Loucy (cell line): ENCODE results near the gene ZNF613.

Source experiments
- H2AFZ ChIP-seq: fragments of 200-600 bp; sonication (generic); 2 replicates; pipeline ENCODE4 v1.6.0; 2016; ENCODE audit warnings: antibody characterized with exemption, mild to moderate bottlenecking, low read length, moderate library complexity
- H3F3A ChIP-seq: fragments of 200-600 bp; 2 replicates; pipeline ENCODE4 v1.6.0; 2016; ENCODE audit warnings: antibody characterized with exemption, low read depth, mild to moderate bottlenecking
- H3K27me3 ChIP-seq: fragments of 200-600 bp; sonication (generic); 2 replicates; pipeline ENCODE4 v1.6.1; 2014; ENCODE audit warnings: low read length, mild to moderate bottlenecking; ENCODE audit not compliant: insufficient read depth, poor library complexity, severe bottlenecking
- H3K36me3 ChIP-seq: fragments of 200-600 bp; sonication (generic); 2 replicates; pipeline ENCODE4 v1.6.1; 2016; ENCODE audit warnings: low read length; ENCODE audit not compliant: insufficient read depth
- H3K4me1 ChIP-seq: fragments of 200-600 bp; sonication (generic); 2 replicates; pipeline ENCODE4 v1.5.1; 2014; ENCODE audit warnings: low read length, mild to moderate bottlenecking; ENCODE audit not compliant: insufficient read depth, poor library complexity, severe bottlenecking
- H3K4me2 ChIP-seq: fragments of 200-600 bp; sonication (generic); 2 replicates; pipeline ENCODE4 v1.6.0; 2014; ENCODE audit warnings: antibody characterized with exemption, low read length, low read depth, mild to moderate bottlenecking; ENCODE audit not compliant: poor library complexity, severe bottlenecking
- H3K4me3 ChIP-seq: fragments of 200-600 bp; sonication (generic); 2 replicates; pipeline ENCODE4 v1.5.1; 2014; ENCODE audit warnings: low read length, mild to moderate bottlenecking, mixed read lengths; ENCODE audit not compliant: poor library complexity, severe bottlenecking
- H3K79me2 ChIP-seq: fragments of 200-600 bp; sonication (generic); 2 replicates; pipeline ENCODE4 v1.6.1; 2014; ENCODE audit warnings: low read length; ENCODE audit not compliant: insufficient read depth
- H3K9ac ChIP-seq: fragments of 200-600 bp; sonication (generic); 2 replicates; pipeline ENCODE4 v1.6.0; 2014; ENCODE audit warnings: mild to moderate bottlenecking, low read depth, low read length, moderate library complexity; ENCODE audit not compliant: poor library complexity, severe bottlenecking
- H3K9me2 ChIP-seq: fragments of 200-600 bp; sonication (generic); replicated peaks from 2 replicates; pipeline ENCODE4 v1.6.1; 2016; ENCODE audit warnings: low read depth, low read length, mixed read lengths
- H3K9me3 ChIP-seq: fragments of 200-600 bp; sonication (generic); 2 replicates; pipeline ENCODE4 v1.6.1; 2014; ENCODE audit warnings: mild to moderate bottlenecking, antibody characterized with exemption, low read length, low read depth; ENCODE audit not compliant: insufficient read depth
- H4K20me1 ChIP-seq: fragments of 200-600 bp; sonication (generic); 2 replicates; pipeline ENCODE4 v1.6.0; 2014; ENCODE audit warnings: antibody characterized with exemption, low read length, mild to moderate bottlenecking; ENCODE audit not compliant: insufficient read depth, poor library complexity, severe bottlenecking
- EZH2phosphoT487 ChIP-seq: fragments of 200-600 bp; IDR thresholded peaks from 2 replicates; pipeline ENCODE4 v1.6.1; 2018; ENCODE audit warnings: antibody characterized with exemption, mild to moderate bottlenecking, moderate library complexity, borderline replicate concordance
- TF ChIP-seq, protein P1 (sequence below): fragments of 200-600 bp; sonication (generic); conservative IDR thresholded peaks from 2 replicates; pipeline ENCODE4 v1.5.1; 2014; ENCODE audit warnings: mild to moderate bottlenecking, antibody characterized with exemption, low read length

Gene ZNF613

DNA sequence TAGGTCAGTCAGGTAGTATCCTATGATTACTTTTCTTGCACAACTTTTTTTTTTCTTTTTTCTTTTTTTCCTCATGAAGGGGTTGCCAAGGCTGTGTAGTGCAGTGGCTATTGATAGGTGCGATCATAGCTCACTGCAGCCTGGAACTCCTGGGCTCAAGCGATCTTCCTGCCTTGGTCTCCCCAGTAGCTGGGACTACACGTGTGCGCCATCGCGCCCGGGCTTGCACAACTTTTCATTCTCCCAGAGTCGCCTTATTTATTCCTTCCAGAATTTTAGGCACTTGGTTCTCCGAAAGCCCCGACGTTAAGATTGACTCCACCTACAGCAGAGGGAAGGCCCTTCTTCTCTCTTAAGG lies 867 bp upstream of the ZNF613 start:
- peak overlapping the region; percentile 82 for H3K9ac ChIP-seq
- TF ChIP-seq, protein P1, sequence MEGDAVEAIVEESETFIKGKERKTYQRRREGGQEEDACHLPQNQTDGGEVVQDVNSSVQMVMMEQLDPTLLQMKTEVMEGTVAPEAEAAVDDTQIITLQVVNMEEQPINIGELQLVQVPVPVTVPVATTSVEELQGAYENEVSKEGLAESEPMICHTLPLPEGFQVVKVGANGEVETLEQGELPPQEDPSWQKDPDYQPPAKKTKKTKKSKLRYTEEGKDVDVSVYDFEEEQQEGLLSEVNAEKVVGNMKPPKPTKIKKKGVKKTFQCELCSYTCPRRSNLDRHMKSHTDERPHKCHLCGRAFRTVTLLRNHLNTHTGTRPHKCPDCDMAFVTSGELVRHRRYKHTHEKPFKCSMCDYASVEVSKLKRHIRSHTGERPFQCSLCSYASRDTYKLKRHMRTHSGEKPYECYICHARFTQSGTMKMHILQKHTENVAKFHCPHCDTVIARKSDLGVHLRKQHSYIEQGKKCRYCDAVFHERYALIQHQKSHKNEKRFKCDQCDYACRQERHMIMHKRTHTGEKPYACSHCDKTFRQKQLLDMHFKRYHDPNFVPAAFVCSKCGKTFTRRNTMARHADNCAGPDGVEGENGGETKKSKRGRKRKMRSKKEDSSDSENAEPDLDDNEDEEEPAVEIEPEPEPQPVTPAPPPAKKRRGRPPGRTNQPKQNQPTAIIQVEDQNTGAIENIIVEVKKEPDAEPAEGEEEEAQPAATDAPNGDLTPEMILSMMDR, result no peak
- peak overlapping the region; percentile 99 for H2AFZ ChIP-seq
- H4K20me1 ChIP-seq, result no peaks in the 10 kb centered on the region
- 0 out of 2 replicates have a peak, but pooled peaks cover 8% of the 10 kb centered on the region for H3K36me3 ChIP-seq
- peaks cover 17% of the 10 kb centered on the region for H3K79me2 ChIP-seq
- peaks cover 24% of the 10 kb centered on the region; the same call in 1 of the 2 replicates for H3K9me3 ChIP-seq
- no peaks in the 10 kb centered on the region for H3K27me3 ChIP-seq
- H3K4me1 ChIP-seq, result peaks cover 11% of the 10 kb centered on the region
- H3K9me2 ChIP-seq, result no peaks in the 10 kb centered on the region
- H3K4me2 ChIP-seq, result peak overlapping the region; percentile 70
- peak overlapping the region; percentile 84 for H3K4me3 ChIP-seq
- H3F3A ChIP-seq, result no peaks in the 10 kb centered on the region

DNA sequence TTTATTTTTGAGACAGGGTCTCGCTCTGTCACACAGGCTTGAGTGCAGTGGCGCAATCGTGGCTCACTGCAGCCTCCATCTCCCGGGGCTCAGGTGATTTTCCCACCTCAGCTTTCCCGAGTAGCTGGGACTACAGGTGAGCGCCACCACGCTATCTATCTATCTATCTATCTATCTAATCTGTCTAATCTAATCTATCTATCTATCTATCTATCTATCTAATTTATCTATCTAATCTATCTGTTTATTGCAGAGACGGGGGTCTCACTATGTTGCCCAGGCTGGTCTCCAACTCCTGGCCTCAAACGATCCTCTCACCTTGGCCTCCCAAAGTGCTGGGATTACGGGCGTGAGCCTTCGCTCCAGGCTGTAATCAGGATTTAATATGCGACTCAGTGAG lies 587 bp downstream of the ZNF613 start:
- Histone ChIP-seq H3K79me2 (peaks cover 17% of the 10 kb centered on the region), H3F3A (no peaks in the 10 kb centered on the region), H3K4me3 (peak overlapping the region; percentile 84), H3K36me3 (0 out of 2 replicates have a peak, but pooled peaks cover 8% of the 10 kb centered on the region), H2AFZ (peak overlapping the region; percentile 99; the same call in 1 of the 2 replicates), H3K4me2 (peak overlapping the region; percentile 70), H3K9ac (peak overlapping the region; percentile 82), H3K9me3 (peaks cover 10% of the 10 kb centered on the region; the same call in 1 of the 2 replicates), H3K9me2 (no peaks in the 10 kb centered on the region), H3K4me1 (peaks cover 11% of the 10 kb centered on the region), H3K27me3 (no peaks in the 10 kb centered on the region), H4K20me1 (no peaks in the 10 kb centered on the region)
- TF ChIP-seq EZH2phosphoT487, result no peak
- TF ChIP-seq, protein P1, result no peak

DNA sequence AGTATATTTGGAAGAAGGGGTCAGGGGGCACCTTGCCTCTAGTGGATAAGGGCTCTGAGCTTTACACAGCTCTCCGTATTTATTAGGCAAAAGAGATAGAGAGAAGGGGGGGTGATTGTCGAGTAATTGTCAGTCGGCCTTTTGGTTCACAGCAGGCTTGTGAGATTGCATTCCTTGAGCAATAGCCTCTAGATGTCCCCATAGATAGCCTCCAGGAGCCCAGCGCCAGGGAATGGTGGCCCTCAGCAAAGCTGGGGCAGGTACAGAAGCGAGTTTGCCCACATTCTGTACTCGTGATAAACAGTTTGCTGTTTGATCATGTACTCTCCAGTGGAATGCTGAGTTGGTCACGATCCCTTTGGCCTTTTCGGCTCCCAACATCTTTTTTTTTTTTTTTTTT lies 4.6 kb downstream of the ZNF613 start:
- H3K4me1 ChIP-seq, result peaks cover 11% of the 10 kb centered on the region
- no peaks in the 10 kb centered on the region for H3F3A ChIP-seq
- no peak for TF ChIP-seq EZH2phosphoT487
- TF ChIP-seq, protein P1, result no peak
- H4K20me1 ChIP-seq, result no peaks in the 10 kb centered on the region
- no peak overlapping the region for H3K4me2 ChIP-seq
- no peak overlapping the region for H3K4me3 ChIP-seq
- H3K79me2 ChIP-seq, result peaks cover 17% of the 10 kb centered on the region
- no peaks in the 10 kb centered on the region for H3K27me3 ChIP-seq
- H3K9me3 ChIP-seq, result no peaks in the 10 kb centered on the region
- H3K36me3 ChIP-seq, result peaks cover 28% of the 10 kb centered on the region; the same call in 1 of the 2 replicates
- no peak overlapping the region for H2AFZ ChIP-seq
- no peaks in the 10 kb centered on the region for H3K9me2 ChIP-seq
- H3K9ac ChIP-seq, result no peak overlapping the region
